GM12872 (cell line): ENCODE results near the gene WSCD1.

Source experiments
- TF ChIP-seq, protein P1 (sequence below): IDR thresholded peaks from 3 replicates; pipeline ENCODE4 v1.5.1; 2011; ENCODE audit warnings: low read depth, mild to moderate bottlenecking, low read length, moderate library complexity; ENCODE audit not compliant: insufficient read depth

The WSCD1 gene

DNA sequence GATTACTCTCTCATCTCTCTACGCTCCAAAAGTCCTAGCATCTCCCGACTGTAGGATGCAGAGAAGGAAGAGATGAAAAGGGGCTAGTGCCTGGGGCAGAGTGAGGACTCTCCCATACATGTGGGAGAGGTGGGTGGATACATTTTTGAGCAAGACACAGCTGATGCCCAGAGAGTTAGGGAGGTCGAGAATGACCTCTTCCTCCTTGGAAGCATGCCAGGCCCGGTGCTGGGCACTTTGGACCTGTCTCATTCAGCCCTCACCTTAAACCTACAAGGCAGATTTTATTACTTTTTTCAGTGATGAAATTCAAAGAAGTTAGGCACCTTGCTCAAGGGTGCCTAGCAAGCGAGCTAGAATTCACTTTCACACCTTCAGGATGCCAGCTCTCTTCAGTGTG, 38.2 kb downstream of the WSCD1 start:
- TF ChIP-seq, protein P1, sequence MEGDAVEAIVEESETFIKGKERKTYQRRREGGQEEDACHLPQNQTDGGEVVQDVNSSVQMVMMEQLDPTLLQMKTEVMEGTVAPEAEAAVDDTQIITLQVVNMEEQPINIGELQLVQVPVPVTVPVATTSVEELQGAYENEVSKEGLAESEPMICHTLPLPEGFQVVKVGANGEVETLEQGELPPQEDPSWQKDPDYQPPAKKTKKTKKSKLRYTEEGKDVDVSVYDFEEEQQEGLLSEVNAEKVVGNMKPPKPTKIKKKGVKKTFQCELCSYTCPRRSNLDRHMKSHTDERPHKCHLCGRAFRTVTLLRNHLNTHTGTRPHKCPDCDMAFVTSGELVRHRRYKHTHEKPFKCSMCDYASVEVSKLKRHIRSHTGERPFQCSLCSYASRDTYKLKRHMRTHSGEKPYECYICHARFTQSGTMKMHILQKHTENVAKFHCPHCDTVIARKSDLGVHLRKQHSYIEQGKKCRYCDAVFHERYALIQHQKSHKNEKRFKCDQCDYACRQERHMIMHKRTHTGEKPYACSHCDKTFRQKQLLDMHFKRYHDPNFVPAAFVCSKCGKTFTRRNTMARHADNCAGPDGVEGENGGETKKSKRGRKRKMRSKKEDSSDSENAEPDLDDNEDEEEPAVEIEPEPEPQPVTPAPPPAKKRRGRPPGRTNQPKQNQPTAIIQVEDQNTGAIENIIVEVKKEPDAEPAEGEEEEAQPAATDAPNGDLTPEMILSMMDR = no peak

DNA sequence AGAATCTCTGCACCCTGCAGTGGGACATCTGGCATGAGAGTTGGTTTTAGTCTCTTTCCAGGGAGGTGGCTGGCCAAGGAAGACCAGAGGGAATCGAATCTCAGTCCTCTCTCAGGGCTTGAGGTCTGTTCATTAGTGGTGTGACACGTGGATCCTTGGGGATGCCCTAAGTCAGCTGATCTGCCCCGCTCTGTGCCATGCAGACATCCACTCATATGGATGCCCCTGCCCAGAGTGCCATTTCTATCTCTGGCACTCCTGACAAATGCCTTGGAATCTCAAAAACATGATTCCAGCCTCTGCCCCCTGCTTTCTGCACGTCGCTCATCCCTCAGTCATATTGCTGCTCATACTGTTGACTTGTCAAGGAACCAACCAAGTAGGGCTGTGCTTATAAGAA, 38.8 kb downstream of the WSCD1 start:
- TF ChIP-seq, protein P1 = no peak

DNA sequence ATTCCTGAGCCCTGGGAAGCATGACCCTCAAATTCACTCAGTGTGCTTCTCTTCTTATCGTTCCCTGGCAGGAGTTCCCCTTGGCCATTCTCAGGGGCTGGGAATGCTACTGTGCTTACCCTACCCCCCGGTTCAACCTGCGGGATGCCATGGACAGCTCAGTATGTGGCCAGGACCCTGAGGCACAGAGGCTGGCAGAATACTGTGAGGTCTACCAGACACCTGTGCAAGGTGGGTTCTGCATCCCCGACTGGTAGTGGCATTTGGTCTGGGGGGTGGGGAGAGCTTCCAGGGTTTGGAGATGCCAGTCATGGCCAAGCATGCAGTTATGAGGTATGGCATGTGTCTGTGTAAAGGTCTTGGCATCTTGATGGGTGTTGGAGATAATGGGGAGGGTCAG, 39.4 kb downstream of the WSCD1 start:
- TF ChIP-seq, protein P1 = no peak

DNA sequence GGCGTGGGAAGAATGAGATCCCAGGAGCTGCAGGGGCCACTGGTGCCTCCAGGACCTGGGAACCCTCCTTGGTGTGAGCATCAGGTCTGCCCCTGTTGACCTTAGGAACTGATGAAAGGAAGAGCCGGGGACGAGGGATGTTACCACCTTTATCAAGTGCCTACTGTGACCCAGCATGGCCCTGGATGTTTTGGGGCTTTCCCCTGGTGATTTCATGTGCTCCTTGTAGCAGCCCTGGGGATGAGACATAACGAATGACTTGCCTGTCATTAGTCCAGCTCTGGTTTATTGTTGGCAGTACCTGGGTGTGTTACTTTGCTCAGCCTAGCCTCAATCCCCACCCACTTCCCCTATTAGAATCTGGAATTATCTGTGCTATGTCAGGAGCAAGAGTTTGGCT, 39.9 kb downstream of the WSCD1 start:
- TF ChIP-seq, protein P1 = no peak

DNA sequence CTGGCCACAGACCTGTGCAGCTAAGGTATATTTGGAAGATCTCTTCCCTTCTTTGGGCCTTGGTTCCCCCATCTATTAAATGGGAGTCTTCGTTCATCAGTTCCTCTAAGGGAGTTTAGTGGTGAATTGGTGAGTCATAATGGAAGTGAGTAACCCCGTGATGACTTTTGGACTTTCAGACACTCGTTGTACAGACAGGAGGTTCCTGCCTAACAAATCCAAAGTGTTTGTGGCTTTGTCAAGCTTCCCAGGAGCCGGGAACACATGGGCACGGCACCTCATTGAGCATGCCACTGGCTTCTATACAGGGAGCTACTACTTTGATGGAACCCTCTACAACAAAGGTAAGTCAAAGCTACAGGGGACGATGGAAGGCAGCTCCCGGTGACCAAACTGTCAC, 40.4 kb downstream of the WSCD1 start:
- TF ChIP-seq, protein P1 = no peak

DNA sequence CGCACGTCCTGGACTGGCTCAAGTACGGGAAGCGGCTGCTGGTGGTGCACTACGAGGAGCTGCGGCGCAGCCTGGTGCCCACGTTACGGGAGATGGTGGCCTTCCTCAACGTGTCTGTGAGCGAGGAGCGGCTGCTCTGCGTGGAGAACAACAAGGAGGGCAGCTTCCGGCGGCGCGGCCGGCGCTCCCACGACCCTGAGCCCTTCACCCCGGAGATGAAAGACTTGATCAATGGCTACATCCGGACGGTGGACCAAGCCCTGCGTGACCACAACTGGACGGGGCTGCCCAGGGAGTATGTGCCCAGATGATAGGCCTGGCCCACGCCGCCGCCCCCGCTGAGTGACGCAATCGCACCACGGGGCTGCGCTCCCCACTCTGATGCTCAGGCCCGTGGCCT, 50.2 kb downstream of the WSCD1 start:
- TF ChIP-seq, protein P1 = no peak

DNA sequence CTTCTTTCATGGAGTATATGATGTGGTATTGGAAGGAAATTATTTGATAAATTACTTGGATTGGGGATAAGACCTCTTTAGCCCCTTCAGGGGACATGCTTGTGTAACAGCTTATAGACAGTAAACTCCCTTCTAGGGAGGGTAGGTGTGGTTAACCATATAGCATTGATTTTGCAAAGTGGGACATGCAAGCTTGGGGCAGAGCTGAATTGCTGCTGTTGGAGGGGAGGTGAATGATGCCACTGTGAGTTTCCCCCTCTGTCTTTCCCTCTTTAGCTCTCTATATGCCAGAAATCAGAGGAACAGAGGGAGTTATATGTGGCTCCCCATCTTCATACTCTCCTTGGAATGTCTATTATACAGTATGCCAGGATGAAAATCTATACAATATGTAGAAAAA, 54.7 kb downstream of the WSCD1 start:
- TF ChIP-seq, protein P1 = no peak

DNA sequence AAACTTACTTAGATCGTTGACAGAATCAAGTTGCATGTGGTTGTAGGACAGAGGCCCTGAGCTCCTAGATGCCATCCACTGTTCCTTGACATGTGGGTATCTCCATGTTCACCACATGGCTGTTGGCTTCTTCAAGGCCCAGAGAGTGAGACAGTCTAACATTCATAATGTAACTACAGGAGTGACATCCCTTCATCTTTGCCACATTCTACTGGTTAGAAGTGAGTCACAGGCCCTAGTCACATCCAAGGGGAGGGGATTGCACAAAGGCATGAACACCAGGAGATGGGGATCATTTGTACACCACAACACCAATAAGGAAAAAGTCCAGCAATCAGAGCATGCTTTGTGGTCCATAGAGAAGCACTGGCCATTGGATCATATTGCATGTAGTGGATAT, 56.6 kb downstream of the WSCD1 start:
- TF ChIP-seq, protein P1 = no peak
